Measurements from ENCODE around the gene SCARB2.
"Not testable (repeated sequence)": the region's sequence is repeated elsewhere in the genome, so short reads cannot be mapped to it uniquely, and the experiment has no call there.

Gene SCARB2, protein sequence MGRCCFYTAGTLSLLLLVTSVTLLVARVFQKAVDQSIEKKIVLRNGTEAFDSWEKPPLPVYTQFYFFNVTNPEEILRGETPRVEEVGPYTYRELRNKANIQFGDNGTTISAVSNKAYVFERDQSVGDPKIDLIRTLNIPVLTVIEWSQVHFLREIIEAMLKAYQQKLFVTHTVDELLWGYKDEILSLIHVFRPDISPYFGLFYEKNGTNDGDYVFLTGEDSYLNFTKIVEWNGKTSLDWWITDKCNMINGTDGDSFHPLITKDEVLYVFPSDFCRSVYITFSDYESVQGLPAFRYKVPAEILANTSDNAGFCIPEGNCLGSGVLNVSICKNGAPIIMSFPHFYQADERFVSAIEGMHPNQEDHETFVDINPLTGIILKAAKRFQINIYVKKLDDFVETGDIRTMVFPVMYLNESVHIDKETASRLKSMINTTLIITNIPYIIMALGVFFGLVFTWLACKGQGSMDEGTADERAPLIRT

DNA sequence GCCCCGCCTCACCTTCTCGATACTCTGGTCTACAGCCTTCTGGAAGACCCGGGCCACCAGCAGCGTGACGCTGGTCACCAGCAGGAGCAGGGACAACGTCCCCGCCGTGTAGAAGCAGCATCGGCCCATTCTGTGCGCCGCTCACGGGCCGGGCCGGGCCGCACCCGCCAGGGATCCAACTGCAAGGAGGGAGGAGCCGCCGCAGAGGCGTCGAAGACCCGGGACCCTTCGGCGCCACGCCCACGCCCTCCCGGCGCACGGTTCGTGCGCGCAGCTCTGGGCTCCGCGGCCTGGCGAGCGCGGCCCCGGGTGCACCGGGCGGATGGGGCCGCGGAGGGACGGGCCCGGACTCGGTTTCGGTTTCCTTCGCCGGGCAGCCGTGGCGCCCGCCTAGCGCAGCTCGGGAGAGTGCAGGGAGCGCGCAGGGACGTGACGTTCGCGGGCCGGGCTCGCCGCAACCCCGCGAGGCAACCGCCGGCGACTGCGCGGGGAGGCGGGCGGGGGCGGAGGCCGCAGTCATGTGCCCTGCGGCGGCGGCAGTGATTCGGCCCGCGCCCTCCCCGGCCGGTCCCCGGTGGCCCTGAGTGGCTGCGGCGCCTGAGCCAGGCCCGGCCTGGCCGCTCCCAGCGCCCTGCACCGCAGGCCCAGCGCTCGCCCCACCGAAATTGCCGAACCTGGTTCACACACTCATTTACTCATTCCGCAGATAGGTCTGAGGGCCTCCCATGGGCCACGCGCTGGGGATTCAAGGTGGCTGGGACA lies at the start of gene SCARB2:
Gene SCARB2, minus strand, starts transcription at position 410 of the 762 bp plus-strand sequence. Its CDS starts 281 bp downstream, at position 129.
- DNase-seq: peak; percentile 90

DNA sequence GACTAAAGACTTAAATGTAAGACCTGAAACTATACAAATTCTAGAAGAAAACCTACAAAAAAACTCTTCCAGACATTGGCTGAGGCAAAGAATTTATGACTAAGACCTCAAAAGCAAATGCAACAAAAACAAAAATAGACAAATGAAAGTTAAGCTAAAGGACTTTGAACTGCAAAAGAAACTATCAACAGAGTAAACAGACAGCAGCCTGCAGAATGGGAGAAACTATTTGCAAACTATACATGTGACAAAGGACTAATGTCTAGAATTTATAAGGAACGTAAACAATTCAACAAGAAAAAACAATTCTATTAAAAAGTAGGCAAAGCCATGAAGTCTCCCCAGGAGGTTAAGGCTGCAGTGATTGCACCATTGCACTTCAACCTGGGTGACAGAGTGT lies 46.9 kb upstream of the SCARB2 start:
- no peak for DNase-seq

DNA sequence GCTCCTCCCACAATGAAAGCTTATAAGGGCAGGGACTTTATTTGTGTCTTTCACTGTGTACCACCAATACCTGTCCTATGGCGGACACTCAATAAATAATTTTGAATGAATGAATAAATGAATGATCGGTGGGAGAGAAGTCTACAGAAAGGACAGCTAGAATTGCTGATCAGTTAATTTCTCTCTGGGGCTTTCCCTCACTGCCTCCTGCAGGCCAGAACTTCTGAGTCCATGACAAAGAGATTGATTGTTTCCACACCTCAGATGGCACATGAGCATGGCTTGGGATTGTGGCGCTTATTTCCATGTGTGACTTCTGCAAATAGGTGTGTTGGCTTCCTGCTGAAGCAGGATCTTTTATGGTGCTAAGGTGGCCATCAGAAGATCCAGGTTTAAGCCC lies 44.2 kb upstream of the SCARB2 start:
- no peak for DNase-seq

DNA sequence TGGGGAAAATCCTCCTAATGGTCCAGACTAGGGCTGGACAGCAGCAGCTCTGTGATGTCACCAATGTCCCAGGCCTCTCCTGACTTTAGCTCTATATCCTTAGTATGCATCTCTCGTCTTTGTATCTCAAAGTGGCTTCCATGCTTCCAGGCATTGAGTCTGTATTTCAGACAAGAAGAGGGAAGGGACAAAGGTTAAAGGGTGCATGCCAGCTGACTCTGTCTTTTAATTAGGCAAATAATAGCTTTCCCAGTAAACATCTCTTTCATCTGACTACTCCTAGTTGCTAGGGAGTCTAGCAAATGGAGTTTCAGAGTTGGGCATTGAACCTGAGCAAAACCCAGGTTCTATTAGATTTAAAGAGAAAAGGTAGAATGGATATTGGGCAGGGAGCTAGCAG lies 43.3 kb upstream of the SCARB2 start:
- no peak for DNase-seq

DNA sequence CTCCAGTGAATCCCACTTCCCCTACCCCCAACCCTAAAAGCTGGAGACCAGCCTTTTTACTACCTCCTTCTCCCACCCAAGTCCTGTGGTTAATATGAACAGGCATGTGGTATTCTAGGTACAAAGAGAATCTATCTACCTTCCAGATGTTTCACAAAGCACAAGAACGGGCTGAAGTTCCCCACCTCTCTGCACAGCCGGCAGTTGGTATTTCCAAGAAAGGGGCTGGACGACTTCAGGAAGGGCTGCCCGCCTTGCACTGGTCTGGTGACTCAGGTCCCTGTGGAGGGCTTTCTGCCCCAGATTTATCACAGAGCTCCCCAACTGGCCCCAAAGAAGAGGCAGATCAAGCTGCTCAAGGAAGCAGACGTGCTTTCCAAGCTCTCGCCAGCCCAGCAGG lies 42.4 kb upstream of the SCARB2 start:
- no peak for DNase-seq

DNA sequence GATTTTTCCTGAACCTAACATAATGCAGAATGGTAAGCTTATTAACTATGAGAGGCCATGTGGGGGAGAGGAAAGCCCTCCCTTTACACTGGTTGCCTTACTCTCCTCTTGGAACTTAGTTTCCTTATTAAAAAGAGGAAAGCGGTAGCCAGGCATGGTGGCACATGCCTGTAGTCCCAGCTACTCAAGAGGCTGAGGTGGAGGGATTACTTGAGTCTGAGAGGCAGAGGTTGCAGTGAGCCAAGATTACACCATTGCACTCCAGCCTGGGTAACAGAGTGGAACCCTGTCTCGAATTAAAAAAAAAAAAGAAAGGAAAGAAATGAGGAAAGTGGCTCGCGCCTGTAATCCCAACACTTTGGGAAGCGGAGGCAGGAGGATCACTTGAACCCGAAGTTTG lies 39.9 kb upstream of the SCARB2 start:
- DNase-seq: no peak

DNA sequence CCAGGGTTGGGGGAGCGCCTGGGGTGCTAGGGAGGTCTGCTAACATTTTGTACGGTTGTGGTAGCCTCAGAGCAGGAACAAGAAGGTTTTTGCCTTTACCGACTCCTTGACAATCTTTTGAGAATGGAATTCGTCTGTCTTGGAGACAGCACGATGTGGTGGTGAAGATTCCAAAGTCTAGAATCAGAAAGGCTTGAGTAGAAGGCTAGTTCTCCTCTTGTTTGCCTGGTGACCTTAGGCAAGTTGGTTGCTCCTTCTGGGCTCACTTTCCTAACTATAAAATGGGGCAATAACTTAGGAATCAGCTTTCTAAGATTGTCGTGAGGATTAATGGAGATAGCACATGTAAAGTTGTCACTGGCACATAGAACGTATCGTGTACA lies 38.6 kb upstream of the SCARB2 start:
- DNase-seq: no peak

DNA sequence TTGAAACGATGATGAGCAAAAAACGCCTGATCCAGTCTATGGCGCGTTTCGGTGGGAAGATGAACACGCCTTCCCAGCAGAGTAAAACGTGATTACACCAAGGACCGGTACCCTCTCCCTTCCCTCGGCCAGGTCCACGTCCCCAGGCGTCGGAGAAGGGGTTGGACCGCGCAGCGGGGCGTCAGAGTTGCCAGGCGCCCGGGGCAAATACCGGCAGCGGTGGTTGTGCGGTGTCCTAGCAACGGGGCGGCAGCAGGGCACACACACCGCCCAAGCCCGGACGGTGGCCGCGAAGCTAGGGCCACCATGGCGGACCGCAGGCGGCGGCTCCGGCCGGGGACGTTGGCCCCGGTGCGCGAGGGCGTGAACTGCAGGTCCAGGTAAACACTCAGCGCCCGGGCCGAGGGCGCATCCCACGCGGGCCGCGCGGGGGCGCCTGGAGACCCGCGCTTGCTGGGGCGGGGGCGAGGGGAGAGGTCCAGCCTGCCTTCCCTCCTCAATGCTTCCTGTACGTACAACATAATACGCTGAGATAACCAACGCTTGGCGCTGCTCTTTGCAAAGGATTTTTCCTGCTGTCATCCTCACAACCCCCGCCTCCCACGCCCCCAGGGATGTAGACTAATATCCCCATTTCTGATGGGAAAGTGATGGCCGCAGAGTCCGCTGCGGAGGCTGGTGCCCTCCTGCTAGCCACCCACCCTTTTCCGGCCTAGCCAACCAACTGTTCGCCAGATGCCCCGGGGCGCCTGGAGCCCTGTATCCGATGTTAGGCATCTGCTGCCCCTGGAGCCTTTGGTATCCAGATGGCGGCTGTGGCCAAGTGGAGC lies 38.0 kb upstream of the SCARB2 start, which contains the start of gene FAM47E:
Gene FAM47E, plus strand, starts transcription at position 281 of the 830 bp plus-strand sequence. Its CDS starts 26 bp downstream, at position 307.
- DNase-seq: peak; percentile 82

DNA sequence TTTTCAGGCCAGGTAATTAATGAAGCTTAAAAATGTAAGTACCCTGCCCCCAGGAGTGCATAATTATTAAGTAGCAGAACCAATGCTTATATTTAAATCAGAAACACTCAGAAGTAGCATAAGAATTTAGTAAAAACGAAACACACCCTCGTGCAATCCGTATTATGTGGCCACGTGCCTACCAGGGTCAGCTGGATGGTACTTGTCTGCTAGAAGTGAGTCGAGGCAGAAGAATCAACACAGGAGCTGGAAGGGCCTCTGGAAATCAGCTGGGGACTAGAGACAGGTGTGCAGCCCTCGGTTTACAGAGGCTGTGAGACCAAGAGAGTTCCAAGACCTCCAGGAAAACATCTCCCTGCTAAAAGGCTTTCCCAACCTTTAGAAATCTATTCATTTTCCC lies 37.3 kb upstream of the SCARB2 start:
- DNase-seq: no peak

DNA sequence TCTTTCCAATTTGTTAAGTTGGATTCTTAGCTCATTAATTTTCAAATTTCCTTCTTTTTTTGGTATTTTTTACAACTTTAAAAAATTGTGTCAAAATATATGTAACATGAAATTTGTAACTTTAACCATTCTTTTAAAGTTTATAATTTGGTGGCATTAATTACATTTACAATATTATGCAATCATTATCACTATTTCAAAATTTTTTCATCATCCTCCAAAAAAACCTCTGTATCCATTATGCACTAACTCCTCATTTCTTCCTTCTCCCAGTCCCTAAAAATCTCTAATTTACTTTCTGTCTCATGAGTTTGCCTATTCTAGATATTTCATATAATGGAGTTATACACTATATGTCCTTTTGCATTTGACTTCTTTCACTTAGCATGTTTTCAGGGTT lies 33.2 kb upstream of the SCARB2 start:
- DNase-seq: no peak

DNA sequence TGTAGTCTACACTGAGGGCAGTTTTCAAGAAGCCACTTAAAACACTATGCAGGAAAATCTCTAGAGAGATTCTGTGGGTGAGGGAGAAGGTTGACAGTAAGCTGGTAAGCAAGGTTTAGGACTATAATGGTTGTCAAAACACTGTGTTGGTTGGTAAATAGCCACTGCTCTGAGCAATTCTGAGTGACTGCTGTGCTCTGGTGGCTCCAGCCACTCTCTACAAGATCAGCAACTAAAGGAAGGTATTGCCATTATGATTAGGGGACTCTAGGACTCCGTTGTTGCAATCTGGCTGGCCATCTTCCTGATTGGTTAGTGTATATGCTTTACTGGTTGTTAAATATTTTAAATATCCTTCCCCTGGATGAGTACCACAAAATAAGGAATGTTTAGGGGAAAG lies 32.4 kb upstream of the SCARB2 start:
- no peak for DNase-seq

DNA sequence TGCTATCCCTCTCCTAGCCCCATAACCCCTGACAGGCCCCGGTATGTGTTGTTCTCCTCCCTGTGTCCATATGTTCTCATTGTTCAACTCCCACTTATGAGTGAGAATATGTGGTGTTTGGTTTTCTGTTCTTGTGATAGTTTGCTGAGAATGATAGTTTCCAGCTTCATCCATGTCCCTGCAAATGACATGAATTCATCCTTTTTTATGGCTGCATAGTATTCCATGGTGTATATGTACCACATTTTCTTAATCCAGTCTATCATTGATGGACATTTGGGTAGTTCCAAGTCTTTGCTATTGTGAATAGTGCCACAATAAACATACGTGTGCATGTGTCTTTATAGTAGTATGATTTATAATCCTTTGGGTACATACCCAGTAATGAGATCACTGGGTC lies 30.3 kb upstream of the SCARB2 start:
- DNase-seq: not testable (repeated sequence)

DNA sequence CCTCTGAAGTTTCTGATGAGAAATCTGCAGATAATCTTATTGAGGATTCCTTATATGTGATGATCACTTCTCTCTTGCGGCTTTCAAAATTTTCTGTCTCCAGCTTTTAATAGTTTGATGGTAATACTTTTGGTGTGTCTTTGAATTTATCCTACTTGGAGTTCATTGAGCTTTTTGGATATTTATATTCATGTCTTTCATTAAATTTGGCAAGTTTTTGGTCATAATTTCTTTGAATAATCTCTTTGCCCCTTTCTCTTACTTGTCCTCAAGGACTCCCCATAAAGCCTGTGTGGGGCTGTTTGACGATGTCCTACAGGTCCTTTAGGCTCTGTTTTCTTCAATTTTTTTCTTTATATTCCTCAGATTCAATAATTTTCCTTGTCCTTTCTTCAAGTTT lies 26.6 kb upstream of the SCARB2 start:
- no peak for DNase-seq

DNA sequence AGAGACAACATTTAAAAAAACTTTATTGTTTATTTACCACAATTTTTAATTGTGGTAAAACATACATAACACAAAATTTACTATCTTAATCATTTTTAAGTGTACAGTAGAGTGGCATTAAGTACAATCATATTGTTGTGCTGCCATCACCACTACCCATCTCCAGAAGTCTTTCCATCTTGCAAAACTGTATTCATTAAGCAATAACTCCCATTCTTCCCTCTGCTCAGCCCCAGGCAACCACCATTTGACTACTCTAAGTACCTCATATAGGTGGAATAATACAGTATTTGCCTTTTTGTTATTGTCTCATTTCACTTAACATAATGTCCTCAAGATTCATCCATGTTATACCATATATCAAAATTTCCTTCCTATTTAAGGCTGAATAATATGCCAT lies 25.1 kb upstream of the SCARB2 start:
- no peak for DNase-seq

DNA sequence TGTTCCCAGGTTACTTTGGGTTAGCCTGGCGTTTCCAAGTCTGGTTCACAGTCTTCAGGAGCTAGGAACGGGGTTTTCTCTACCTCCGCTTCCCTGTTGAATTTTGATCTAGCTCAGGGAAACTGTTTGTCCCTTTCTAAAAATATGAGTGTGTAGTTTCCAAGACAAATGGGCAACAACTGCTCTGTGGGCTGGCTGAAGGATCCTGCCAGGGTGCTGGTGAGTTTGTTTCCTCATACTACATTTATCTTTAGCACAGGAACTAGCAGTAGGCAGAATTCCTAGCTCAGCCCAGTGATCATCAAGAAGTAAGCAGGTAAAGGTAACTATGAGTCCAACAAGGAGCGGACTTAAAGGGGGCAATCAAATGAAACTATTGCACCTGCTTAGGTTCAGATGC lies 24.6 kb upstream of the SCARB2 start:
- DNase-seq: no peak

DNA sequence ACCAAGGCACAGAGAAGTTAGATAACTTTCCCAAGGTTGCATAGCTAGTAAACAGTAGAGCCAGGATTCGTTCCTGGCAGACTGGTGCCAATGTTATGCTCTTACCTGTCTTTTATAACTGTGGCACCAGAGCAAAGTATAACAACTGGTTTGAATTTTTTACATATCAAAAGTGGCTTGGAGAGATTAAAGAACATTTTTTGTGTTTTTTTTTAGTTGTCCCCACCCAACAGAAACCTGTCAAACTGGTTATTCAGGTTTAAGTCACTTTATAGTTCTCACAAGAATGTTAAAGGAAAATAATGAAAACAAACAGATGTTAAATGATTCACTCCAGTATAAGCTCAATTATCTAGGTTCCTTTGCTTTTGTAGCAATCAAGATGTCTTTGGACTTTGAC lies 22.3 kb upstream of the SCARB2 start:
- no peak for DNase-seq

DNA sequence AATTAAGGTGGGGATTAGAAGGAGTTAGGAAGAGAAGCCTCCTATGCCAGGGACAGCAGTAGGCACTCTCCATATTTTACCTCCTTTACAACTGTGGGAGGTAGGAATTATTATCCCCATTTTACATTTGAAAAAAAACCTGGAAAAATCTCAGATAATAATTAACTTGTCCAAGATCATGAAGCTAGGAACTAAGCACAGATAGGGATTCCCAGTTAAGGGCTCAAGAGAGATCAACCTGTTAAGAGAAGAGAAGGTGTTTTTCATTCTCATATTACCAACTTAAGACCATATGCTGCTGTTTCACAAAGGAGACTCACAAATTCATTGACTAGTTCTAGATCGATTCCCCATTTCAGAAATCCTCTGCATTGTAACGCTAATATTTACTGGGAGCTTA lies 21.8 kb upstream of the SCARB2 start:
- no peak for DNase-seq

DNA sequence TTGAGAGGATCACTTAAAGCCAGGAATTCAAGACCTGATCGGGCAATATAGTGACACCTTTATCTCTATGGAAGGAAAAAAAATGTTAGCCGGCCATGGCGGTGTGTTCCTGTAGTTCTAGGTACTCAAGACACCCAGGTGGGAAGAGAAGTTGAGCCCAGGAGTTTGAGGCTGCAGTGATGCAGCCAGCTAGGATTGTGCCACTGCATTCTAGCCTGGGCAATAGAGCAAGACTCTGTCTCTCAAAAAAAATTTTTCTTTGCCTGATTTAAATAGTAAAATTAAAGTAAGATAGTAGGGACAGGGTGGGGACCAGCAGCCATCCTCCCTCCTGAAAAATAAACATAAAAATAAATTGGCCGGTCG lies 21.0 kb upstream of the SCARB2 start:
- no peak for DNase-seq

DNA sequence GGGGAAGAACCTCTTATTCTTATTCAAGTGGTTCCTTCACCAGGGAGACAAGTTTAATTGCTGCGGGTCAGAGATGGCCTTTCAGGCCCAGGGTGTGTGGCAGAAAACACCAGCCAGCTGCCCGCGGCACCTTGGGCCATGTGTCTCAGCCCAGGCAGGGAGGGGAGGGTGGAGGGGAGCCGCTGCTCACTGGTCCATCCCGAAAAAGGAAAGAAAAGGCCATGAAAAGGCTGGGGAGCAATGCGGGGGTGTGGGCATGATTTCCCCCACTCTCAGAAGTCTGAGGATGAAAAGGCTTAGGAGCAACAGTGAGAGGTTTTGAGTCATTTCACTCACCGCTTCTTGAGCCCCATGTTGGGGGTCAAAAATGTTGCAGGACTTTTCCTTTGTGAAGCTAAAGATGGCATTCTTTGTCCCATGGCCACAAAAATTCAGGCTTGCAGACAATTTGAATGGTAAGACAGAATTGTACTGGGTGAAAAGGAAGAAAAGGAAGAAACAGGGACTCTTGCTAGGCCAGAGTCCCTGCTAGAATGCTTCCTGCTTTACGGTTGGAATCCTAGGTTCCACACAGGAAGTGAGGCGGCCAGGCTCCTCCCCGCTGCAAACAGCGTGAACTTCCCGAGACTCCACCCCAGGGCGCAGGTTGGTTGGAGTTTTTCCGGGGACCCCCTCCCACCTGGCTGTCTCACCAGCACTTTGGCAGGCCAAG lies 20.5 kb upstream of the SCARB2 start:
- DNase-seq: no peak

DNA sequence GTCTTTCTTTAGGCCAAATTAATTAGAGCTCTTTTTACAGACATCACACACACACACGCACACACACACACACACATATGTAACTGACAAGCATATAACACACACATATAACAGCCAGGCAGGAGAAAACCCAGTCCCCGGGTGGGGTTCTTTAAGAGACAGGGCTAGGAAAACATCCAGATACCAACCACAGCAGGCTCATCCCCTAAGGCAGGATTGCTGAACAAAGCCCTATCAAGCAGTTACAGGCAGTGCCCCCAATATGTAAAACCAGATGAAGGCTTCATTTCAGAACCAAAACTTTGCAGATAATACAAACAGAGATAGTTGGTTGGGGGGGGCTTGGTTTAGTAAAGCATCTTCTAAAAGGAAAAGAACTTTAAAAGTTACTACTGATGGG lies 19.9 kb upstream of the SCARB2 start:
- DNase-seq: no peak

DNA sequence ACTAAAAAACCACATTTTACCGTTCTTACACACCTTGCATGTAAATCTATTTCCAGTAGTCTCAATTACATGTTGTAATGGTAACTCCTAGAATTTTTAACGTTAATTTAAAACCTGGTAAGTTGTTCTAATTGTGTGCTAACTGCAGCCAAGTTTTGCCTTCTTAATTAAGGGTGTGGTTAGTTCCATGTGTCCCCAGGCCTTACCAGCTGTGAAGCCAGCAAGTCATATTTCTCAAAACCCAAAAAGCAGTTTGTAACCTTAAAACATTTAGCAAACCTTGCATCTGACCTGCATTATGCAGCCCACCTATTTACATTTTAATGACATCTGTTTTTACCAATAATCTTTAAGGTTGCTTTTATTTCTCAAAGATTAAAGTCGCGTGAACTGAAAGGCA lies 19.5 kb upstream of the SCARB2 start:
- no peak for DNase-seq

DNA sequence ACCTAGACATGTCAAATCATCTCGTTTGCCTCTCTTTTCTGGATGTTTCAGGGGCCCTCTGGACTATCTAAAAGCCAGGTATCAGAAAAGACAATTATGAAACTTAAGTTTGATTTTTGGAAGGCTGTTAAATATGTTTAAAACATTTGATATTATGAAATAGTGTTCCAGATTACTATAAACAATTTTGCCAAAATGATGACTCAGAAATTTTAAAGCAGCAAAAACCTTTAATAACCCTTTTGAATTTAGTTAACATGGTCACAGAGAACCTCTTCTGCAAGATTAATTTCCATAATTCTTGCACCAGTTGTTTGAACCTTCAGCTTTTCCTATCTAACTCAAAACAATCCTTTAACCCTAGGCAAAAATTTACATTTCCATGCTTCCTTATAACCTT lies 19.1 kb upstream of the SCARB2 start:
- no peak for DNase-seq

DNA sequence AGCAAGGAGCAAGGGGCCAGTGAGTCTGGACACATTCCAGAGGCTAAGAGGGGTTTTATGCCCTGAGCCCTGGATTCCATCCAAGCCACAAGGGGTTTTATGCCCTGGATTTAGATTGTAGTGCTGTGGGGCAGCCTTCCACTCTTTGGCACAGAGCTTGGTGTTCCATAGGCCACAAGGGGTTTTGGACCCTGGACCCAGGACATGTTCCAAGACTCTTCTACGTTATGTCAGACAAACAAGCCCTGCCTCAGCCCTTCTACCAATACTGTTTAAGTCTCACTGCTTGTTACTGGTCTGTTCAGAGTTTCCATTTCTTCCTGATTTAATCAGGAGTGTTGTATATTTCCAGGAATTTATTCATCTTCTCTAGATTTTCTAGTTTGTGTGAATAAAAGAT lies 12.8 kb upstream of the SCARB2 start:
- no peak for DNase-seq
